Fibroblast of villous mesenchyme (primary cell): ENCODE results near the gene CRHR1. TPM values are rescaled to one million over a fixed set of nuclear protein-coding genes. Genes with fewer than 3 reads are reported as not detected.

Source experiments
- DNase-seq: peaks from one replicate; pipeline ENCODE4 v3.0.0-alpha.2; 2010; ENCODE audit warnings: low read depth
- H3K4me3 ChIP-seq: 2 replicates; pipeline ENCODE4 v1.5.1; 2011; ENCODE audit warnings: low read depth, mild to moderate bottlenecking, low read length
- CTCF ChIP-seq: IDR thresholded peaks from 2 replicates; pipeline ENCODE4 v1.5.1; 2012; ENCODE audit warnings: low read depth, mild to moderate bottlenecking, low read length; ENCODE audit not compliant: insufficient read depth
- total RNA-seq: library from RNA; depleted of rRNA; stranded (reverse); fragments of >200 nt; gene quantifications from 2 replicates; pipeline ENCODE4 v1.2.3, GENCODE V29; 2012

The CRHR1 gene
- total RNA-seq, 1 donor: not detected

DNA sequence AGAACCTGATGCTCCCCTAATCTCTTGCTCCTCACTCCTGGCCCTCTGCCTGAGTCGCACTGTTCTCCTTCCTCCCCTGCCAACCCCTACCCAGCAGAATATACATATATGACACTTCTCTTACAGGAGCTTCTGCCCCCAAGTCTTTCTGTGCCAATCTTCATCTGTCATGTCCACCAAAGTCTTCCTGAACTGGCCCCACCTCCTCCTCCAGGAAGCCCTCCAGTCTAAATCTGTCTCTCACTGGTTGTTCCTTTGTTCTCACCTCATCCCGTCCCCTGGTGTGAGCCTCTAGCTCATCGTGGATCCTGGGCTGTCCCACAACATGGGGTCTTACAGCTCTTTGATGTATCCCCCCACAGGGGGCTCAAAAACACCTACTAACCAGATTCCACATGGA, 8.3 kb downstream of the CRHR1 start:
- H3K4me3 ChIP-seq: no peak overlapping the region
- TF ChIP-seq CTCF: no peak
- no peak for DNase-seq

DNA sequence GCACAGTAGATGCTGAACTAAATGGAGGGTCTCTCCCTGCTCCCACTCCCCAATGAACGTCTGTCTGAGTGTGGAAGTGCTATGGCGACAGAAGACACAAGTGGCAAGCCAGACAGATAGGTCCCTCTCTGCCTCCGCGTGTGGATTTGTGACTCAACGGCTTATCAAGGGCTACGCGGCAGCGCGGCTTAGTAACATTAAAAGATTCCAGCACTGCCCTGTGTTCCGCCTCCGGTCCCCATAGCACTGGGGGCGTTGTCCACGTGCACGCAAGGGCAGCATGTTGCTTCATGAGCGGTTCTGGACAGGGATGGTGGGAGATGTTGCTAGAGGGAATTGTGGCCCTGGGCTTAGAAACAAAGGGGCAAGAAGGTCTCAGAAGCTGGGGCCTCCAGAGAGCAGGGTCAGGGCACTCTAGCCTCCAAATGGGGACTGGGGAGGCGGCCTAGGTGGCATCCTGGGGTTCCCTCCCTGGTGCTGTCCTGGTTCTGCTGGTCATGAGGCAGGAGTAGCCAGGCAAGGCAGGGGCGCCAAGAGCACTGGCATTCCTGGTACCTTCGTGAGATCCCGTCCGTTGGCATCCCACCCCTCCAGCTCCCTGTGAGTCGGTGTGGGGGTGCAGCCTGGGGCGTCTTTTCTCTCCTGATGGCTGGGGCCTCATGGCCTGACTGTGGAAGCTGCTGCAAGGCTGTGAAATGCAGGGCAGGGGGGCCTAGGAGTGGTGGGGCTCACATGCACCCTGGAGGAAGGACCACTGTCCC, 9.1 kb downstream of the CRHR1 start:
- no peak for TF ChIP-seq CTCF
- H3K4me3 ChIP-seq: no peak overlapping the region
- DNase-seq: no peak

GRCh38 chr17:45793999-45794540, 9.9 kb downstream of the CRHR1 start:
- DNase-seq: no peak
- TF ChIP-seq CTCF: no peak

DNA sequence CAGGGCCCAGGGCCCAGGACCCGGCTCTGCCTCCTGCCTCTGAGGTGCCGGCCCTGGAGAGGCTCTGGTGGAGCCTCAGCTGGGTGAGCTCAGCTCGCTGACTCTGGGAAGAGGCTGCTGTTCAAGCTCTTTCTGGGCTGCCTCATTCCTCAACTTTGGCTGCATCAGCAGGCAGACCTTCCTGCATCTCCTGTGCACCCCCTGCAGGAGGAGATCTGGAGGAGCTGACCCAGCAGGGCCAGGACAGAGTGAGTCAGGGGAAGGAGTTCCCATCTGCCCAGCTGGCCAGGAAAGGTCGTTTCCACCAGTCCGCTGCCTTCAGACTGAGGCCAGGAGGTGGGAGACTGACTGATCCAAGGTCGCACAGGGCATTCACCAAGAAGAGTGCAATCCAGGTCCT, 10.7 kb downstream of the CRHR1 start:
- DNase-seq: no peak
- peak; percentile 13 for TF ChIP-seq CTCF
- no peak overlapping the region for H3K4me3 ChIP-seq

More at GRCh38 chr17:45793999-45794540, 9.9 kb downstream of the CRHR1 start:
- no peak overlapping the region for H3K4me3 ChIP-seq

DNA sequence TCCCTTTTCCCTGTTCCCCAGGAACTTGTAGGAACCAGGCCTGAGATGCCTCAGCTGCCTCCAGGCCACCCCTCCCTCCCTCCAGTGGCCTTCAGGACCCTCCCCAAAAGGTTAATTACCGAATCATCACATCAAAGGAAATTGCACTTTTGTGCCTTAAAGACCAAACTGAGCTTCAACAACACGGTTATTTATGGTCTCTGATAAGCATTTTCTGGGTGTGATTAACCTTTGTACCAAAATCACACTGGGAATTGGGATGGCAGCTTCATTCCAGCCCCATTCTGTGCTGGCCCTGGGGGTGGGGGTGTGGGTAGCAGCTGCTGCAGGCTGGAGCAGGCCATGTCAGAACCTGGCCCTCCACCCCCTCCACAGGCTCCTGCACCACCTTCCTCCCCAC, 16.7 kb downstream of the CRHR1 start:
- H3K4me3 ChIP-seq: no peak overlapping the region
- no peak for TF ChIP-seq CTCF
- no peak for DNase-seq

GRCh38 chr17:45801421-45801820, 17.3 kb downstream of the CRHR1 start:
- no peak for TF ChIP-seq CTCF
- no peak for DNase-seq
- no peak overlapping the region for H3K4me3 ChIP-seq
